ENCODE results near the gene SPAST. TPM values are rescaled to one million over a fixed set of nuclear protein-coding genes. Genes with fewer than 3 reads are reported as not detected.
"Not testable (repeated sequence)": the region's sequence is repeated elsewhere in the genome, so short reads cannot be mapped to it uniquely, and the experiment has no call there.

The SPAST gene
- 10 to 100 TPM; 15.3 to 15.8 TPM for total RNA-seq

- Mint-ChIP-seq H3K27ac (peak within 1 kb of the TSS; percentile 90), H3K4me1 (ENCODE audit: low read depth) (peaks cover 22% of the 10 kb centered on the region)
- CTCF ChIA-PET = interaction anchor here (1.1 to 1.9 kb wide), 4 partner anchors 10 to 102 kb away, joined by 3 to 7 read pairs (median 6); partner anchors contain the start of genes DPY30 and SLC30A6
Measured at GRCh38 chr2:32063310-32064020, at the start of gene SPAST. SPAST (plus strand) TSS chr2:32063556; CDS start chr2:32063832, 276 bp downstream.

GRCh38 chr2:32018789-32019482 is 44.4 kb upstream of the SPAST start:
- POLR2A ChIA-PET; H3K4me1 Mint-ChIP-seq (ENCODE audit: low read depth); H3K27me3 Mint-ChIP-seq; H3K4me3 Mint-ChIP-seq; DNase-seq; H3K36me3 Mint-ChIP-seq; H3K27ac Mint-ChIP-seq; H3K9me3 Mint-ChIP-seq; intact Hi-C loops (cut with micrococcal nuclease): not testable (repeated sequence)
- CTCF ChIA-PET = interaction anchor here (0.7 kb wide), 1 partner anchor 228 kb away, joined by 6 read pairs; no protein-coding TSS in a partner anchor

More at GRCh38 chr2:32063310-32064020, at the start of gene SPAST:
- no peaks in the 10 kb centered on the region for H3K27me3 Mint-ChIP-seq
- intact Hi-C loops (cut with micrococcal nuclease) = loop anchor here (1.0 to 10.0 kb wide), 8 partner anchors 24 to 1619 kb away; partner anchors contain the start of genes BIRC6, DPY30, LCLAT1 and MEMO1
- DNase-seq = peak; percentile 98
- POLR2A ChIA-PET = interaction anchor here (0.6 to 3.7 kb wide), 8 partner anchors 22 to 293 kb away, joined by 3 to 36 read pairs (median 4); partner anchors contain the start of genes BIRC6, DPY30, MEMO1 and SLC30A6
- H3K9me3 Mint-ChIP-seq = no peaks in the 10 kb centered on the region
- H3K4me3 Mint-ChIP-seq = peak within 1 kb of the TSS; percentile 97
- peaks cover 4% of the 10 kb centered on the region for H3K36me3 Mint-ChIP-seq

GRCh38 chr2:32034198-32034887 is 29.0 kb upstream of the SPAST start:
- POLR2A ChIA-PET, H3K27ac Mint-ChIP-seq, DNase-seq, H3K9me3 Mint-ChIP-seq, H3K27me3 Mint-ChIP-seq, H3K4me3 Mint-ChIP-seq, CTCF ChIA-PET: not testable (repeated sequence)
- H3K36me3 Mint-ChIP-seq = peaks cover 23% of the 10 kb centered on the region
- peaks cover 22% of the 10 kb centered on the region for H3K4me1 Mint-ChIP-seq (ENCODE audit: low read depth)
- intact Hi-C loops (cut with micrococcal nuclease) = loop anchor here (10.0 kb wide), 1 partner anchor 320 kb away; the partner anchor contains the start of gene BIRC6

GRCh38 chr2:32039447-32040219 is 23.7 kb upstream of the SPAST start, which contains the start of gene DPY30:
DPY30 (minus strand) TSS chr2:32039805; CDS start chr2:32039456, 349 bp downstream.
- H3K9me3 Mint-ChIP-seq = no peaks in the 10 kb centered on the region
- H3K4me3 Mint-ChIP-seq = peak within 1 kb of the TSS; percentile 81
- H3K4me1 Mint-ChIP-seq (ENCODE audit: low read depth) = peaks cover 12% of the 10 kb centered on the region
- H3K27me3 Mint-ChIP-seq = no peaks in the 10 kb centered on the region
- peak; percentile 94 for DNase-seq
- ChIA-PET POLR2A (interaction anchor here (0.8 to 2.0 kb wide), 11 partner anchors 12 to 126 kb away, joined by 3 to 36 read pairs (median 4); partner anchors contain the start of genes MEMO1, SLC30A6 and SPAST), CTCF (interaction anchor here (1.0 to 1.9 kb wide), 3 partner anchors 24 to 154 kb away, joined by 4 to 6 read pairs (median 4); partner anchors contain the start of gene SPAST)
- H3K27ac Mint-ChIP-seq = peak within 1 kb of the TSS; percentile 88
- H3K36me3 Mint-ChIP-seq = peaks cover 7% of the 10 kb centered on the region
- intact Hi-C loops (cut with micrococcal nuclease) = loop anchor here (1.0 to 10.0 kb wide), 4 partner anchors 24 to 315 kb away; partner anchors contain the start of genes BIRC6, MEMO1, SLC30A6 and SPAST

GRCh38 chr2:32043561-32043960 is 19.8 kb upstream of the SPAST start:
- Mint-ChIP-seq H3K27ac (no peak overlapping the region), H3K4me1 (ENCODE audit: low read depth) (peaks cover 7% of the 10 kb centered on the region)
- CTCF ChIA-PET = no interaction called here

GRCh38 chr2:32051836-32052439 is 11.4 kb upstream of the SPAST start:
- ChIA-PET CTCF (no interaction called here), POLR2A (interaction anchor here (0.6 kb wide), 1 partner anchor 994 kb away, joined by 3 read pairs; no protein-coding TSS in a partner anchor)
- no peak for DNase-seq
- Mint-ChIP-seq H3K27me3 (no peaks in the 10 kb centered on the region), H3K4me3 (no peak overlapping the region), H3K9me3 (no peaks in the 10 kb centered on the region), H3K36me3 (no peaks in the 10 kb centered on the region), H3K4me1 (ENCODE audit: low read depth) (no peaks in the 10 kb centered on the region), H3K27ac (no peak overlapping the region)
- intact Hi-C loops (cut with micrococcal nuclease) = no loop called here

More at GRCh38 chr2:32043561-32043960, 19.8 kb upstream of the SPAST start:
- H3K27me3 Mint-ChIP-seq = no peaks in the 10 kb centered on the region
- H3K9me3 Mint-ChIP-seq = no peaks in the 10 kb centered on the region
- no peaks in the 10 kb centered on the region for H3K36me3 Mint-ChIP-seq
- H3K4me3 Mint-ChIP-seq = no peak overlapping the region
- DNase-seq = no peak
- intact Hi-C loops (cut with micrococcal nuclease) = no loop called here
- POLR2A ChIA-PET = no interaction called here

- POLR2A ChIA-PET = interaction anchor here (1.6 kb wide), 1 partner anchor 15 kb away, joined by 5 read pairs; the partner anchor contains the start of gene DPY30
- H3K4me1 Mint-ChIP-seq (ENCODE audit: low read depth); H3K4me3 Mint-ChIP-seq; CTCF ChIA-PET; H3K27ac Mint-ChIP-seq; H3K27me3 Mint-ChIP-seq; DNase-seq; H3K9me3 Mint-ChIP-seq; H3K36me3 Mint-ChIP-seq; intact Hi-C loops (cut with micrococcal nuclease): not testable (repeated sequence)
Measured at GRCh38 chr2:32054583-32054982, 8.8 kb upstream of the SPAST start.

GRCh38 chr2:32058130-32058529 is 5.2 kb upstream of the SPAST start:
- H3K4me3 Mint-ChIP-seq = no peak overlapping the region
- intact Hi-C loops (cut with micrococcal nuclease) = no loop called here
- ChIA-PET CTCF (no interaction called here), POLR2A (no interaction called here)
- H3K4me1 Mint-ChIP-seq (ENCODE audit: low read depth) = peaks cover 4% of the 10 kb centered on the region
- no peaks in the 10 kb centered on the region for H3K27me3 Mint-ChIP-seq
- no peak for DNase-seq
- H3K36me3 Mint-ChIP-seq = no peaks in the 10 kb centered on the region
- no peak overlapping the region for H3K27ac Mint-ChIP-seq
- H3K9me3 Mint-ChIP-seq = no peaks in the 10 kb centered on the region

- no peak for DNase-seq
- Mint-ChIP-seq H3K27me3 (no peaks in the 10 kb centered on the region), H3K9me3 (no peaks in the 10 kb centered on the region), H3K4me1 (ENCODE audit: low read depth) (peaks cover 11% of the 10 kb centered on the region), H3K4me3 (no peak overlapping the region), H3K27ac (no peak overlapping the region), H3K36me3 (peaks cover 2% of the 10 kb centered on the region)
- CTCF ChIA-PET = no interaction called here
- POLR2A ChIA-PET = no interaction called here
- intact Hi-C loops (cut with micrococcal nuclease) = loop anchor here (5.0 to 10.0 kb wide), 2 partner anchors 98 to 1615 kb away; partner anchors contain the start of gene LCLAT1
Measured at GRCh38 chr2:32060266-32060665, 3.1 kb upstream of the SPAST start.

- Mint-ChIP-seq H3K27me3 (no peaks in the 10 kb centered on the region), H3K9me3 (no peaks in the 10 kb centered on the region), H3K36me3 (peaks cover 4% of the 10 kb centered on the region), H3K4me3 (no peak overlapping the region), H3K27ac (no peak overlapping the region), H3K4me1 (ENCODE audit: low read depth) (peaks cover 19% of the 10 kb centered on the region)
- no peak for DNase-seq
- ChIA-PET CTCF (no interaction called here), POLR2A (interaction anchor here (3.7 kb wide), 1 partner anchor 22 kb away, joined by 36 read pairs; the partner anchor contains the start of gene DPY30)
- intact Hi-C loops (cut with micrococcal nuclease) = loop anchor here (5.0 to 10.0 kb wide), 2 partner anchors 99 to 1617 kb away; partner anchors contain the start of gene LCLAT1
Measured at GRCh38 chr2:32061430-32061829, 1.9 kb upstream of the SPAST start.
